Cerebellar nuclear complex (tissue), 1 donor: ENCODE data around the gene GXYLT1.
"Not testable (repeated sequence)": the region's sequence is repeated elsewhere in the genome, so short reads cannot be mapped to it uniquely, and the experiment has no call there.

Experiments
- DNase-seq, 2 experiments: peaks; one replicate each; lab custom pipeline; 2025; lab: John Stamatoyannopoulos, UW

Gene GXYLT1

GRCh38 chr12:42144408-42145196 is at the start of gene GXYLT1:
GXYLT1 (minus strand) TSS chr12:42144874; CDS start chr12:42144646, 228 bp downstream.
- DNase-seq, result peak; percentile 7 to 61

GRCh38 chr12:42192686-42193085 is 48.0 kb upstream of the GXYLT1 start:
- DNase-seq, result no peak

- DNase-seq, result no peak
Measured at GRCh38 chr12:42192258-42192657, 47.6 kb upstream of the GXYLT1 start.

GRCh38 chr12:42190376-42190775 is 45.7 kb upstream of the GXYLT1 start:
- DNase-seq, result no peak

- not testable (repeated sequence) for DNase-seq
Measured at GRCh38 chr12:42188275-42188674, 43.6 kb upstream of the GXYLT1 start.

GRCh38 chr12:42187799-42188198 is 43.1 kb upstream of the GXYLT1 start:
- DNase-seq, result no peak

- DNase-seq, result no peak
Measured at GRCh38 chr12:42186793-42187192, 42.1 kb upstream of the GXYLT1 start.

- DNase-seq, result no peak
Measured at GRCh38 chr12:42182394-42182793, 37.7 kb upstream of the GXYLT1 start.

GRCh38 chr12:42180990-42181596 is 36.4 kb upstream of the GXYLT1 start:
- no peak for DNase-seq

- no peak for DNase-seq
Measured at GRCh38 chr12:42178101-42178500, 33.4 kb upstream of the GXYLT1 start.

- DNase-seq, result no peak
Measured at GRCh38 chr12:42174978-42175377, 30.3 kb upstream of the GXYLT1 start.

GRCh38 chr12:42173961-42174521 is 29.4 kb upstream of the GXYLT1 start:
- DNase-seq, result no peak

GRCh38 chr12:42172441-42173210 is 28.0 kb upstream of the GXYLT1 start:
- DNase-seq, result no peak

- DNase-seq, result no peak
Measured at GRCh38 chr12:42167711-42168110, 23.0 kb upstream of the GXYLT1 start.

GRCh38 chr12:42166501-42166900 is 21.8 kb upstream of the GXYLT1 start:
- no peak for DNase-seq

GRCh38 chr12:42163913-42164312 is 19.2 kb upstream of the GXYLT1 start:
- DNase-seq, result no peak

- DNase-seq, result no peak
Measured at GRCh38 chr12:42162965-42163364, 18.3 kb upstream of the GXYLT1 start.

- no peak for DNase-seq
Measured at GRCh38 chr12:42162193-42162592, 17.5 kb upstream of the GXYLT1 start.

GRCh38 chr12:42161529-42161928 is 16.9 kb upstream of the GXYLT1 start:
- no peak for DNase-seq

GRCh38 chr12:42156232-42156631 is 11.6 kb upstream of the GXYLT1 start:
- DNase-seq, result no peak

- DNase-seq, result no peak
Measured at GRCh38 chr12:42145552-42146215, 1.0 kb upstream of the GXYLT1 start.

GRCh38 chr12:42145197-42145549 is 499 bp upstream of the GXYLT1 start:
- DNase-seq, result no peak
